Endothelial cell of umbilical vein (primary cell): ENCODE data around the gene OXTR. TPM values are rescaled to one million over a fixed set of nuclear protein-coding genes. Genes with fewer than 3 reads are reported as not detected.

Experiments used
- BruUV-seq: library from RNA; stranded (reverse); fragments of 400-500 nt; replicated peaks from 2 replicates; lab custom pipeline; 2021; lab: Mats Ljungman, UMichigan
- CTCF ChIA-PET: fragments of 300-600, 350-600 bp; sonication (Branson Sonifier 250); formaldehyde crosslinking; loops from one replicate; lab custom pipeline; 2021; ENCODE audit warnings: antibody characterized with exemption, inconsistent platforms; lab: Charles Lee
- POLR2A ChIA-PET: fragments of 300-600, 350-600 bp; sonication (Branson Sonifier 250); formaldehyde crosslinking; loops from one replicate; lab custom pipeline; 2021; ENCODE audit warnings: antibody characterized with exemption, inconsistent platforms; lab: Charles Lee
- DNase-seq: peaks from one replicate; pipeline ENCODE4 v3.0.0-alpha.2; 2011; ENCODE audit warnings: low read depth, low spot score
- FAIRE-seq: peaks from 2 replicates; lab custom pipeline; 2011; peaks lifted over from hg19 to GRCh38; lab: Jason Lieb, UNC
- H2AFZ ChIP-seq: 2 replicates; pipeline ENCODE4 v1.6.0; 2012; ENCODE audit warnings: low read depth, low read length, control low read depth, inconsistent platforms
- H3K27ac ChIP-seq: 2 replicates; pipeline ENCODE4 v1.5.1; 2011; ENCODE audit warnings: low read depth, mild to moderate bottlenecking, control low read depth, low read length, moderate library complexity; ENCODE audit not compliant: insufficient read depth
- H3K27me3 ChIP-seq, 2 experiments: 2 replicates each; pipeline versions ENCODE4 v1.6.0 to v1.6.1; 2011; ENCODE audit warnings: low read length in 2 of 2, mixed read lengths in 1 of 2; ENCODE audit not compliant: control insufficient read depth in 2 of 2, insufficient read depth in 2 of 2
- H3K36me3 ChIP-seq, 2 experiments: 2 replicates in 1 of 2; 3 replicates in 1 of 2; pipeline ENCODE4 v1.5.1; 2011; ENCODE audit warnings: low read length in 2 of 2, mild to moderate bottlenecking in 1 of 2, moderate library complexity in 1 of 2; ENCODE audit not compliant: control insufficient read depth in 2 of 2, insufficient read depth in 2 of 2; ENCODE audit errors: extremely low read depth in 1 of 2
- H3K4me1 ChIP-seq: 3 replicates; pipeline ENCODE4 v1.5.1; 2011; ENCODE audit warnings: mild to moderate bottlenecking, low read length; ENCODE audit not compliant: control insufficient read depth, insufficient read depth; ENCODE audit errors: extremely low read depth
- H3K4me2 ChIP-seq: 2 replicates; pipeline ENCODE4 v1.6.1; 2011; ENCODE audit warnings: low read length, control low read depth, mixed read lengths; ENCODE audit not compliant: insufficient read depth
- H3K4me3 ChIP-seq, 3 experiments: fragments of 200-600 bp in 1 of 3; sonication (generic), shearing (Covaris generic) in 1 of 3; replicated peaks in 1 of 3; 2 replicates each; pipeline ENCODE4 v1.5.1; 2011 to 2016; ENCODE audit warnings: control low read depth in 3 of 3, low read length in 3 of 3, mild to moderate bottlenecking in 2 of 3, inconsistent platforms in 1 of 3, low read depth in 1 of 3, moderate library complexity in 1 of 3; ENCODE audit not compliant: insufficient read depth in 1 of 3
- H3K79me2 ChIP-seq: 2 replicates; pipeline ENCODE4 v1.6.0; 2012; ENCODE audit warnings: low read length, inconsistent platforms; ENCODE audit not compliant: control insufficient read depth, insufficient read depth
- H3K9ac ChIP-seq: replicated peaks from 2 replicates; pipeline ENCODE3; 2011; ENCODE audit warnings: low read length, control low read depth; ENCODE audit not compliant: insufficient read depth; ENCODE audit errors: extremely low read depth
- H3K9me1 ChIP-seq: replicated peaks from 3 replicates; pipeline ENCODE4 v1.6.0; 2011; ENCODE audit warnings: mild to moderate bottlenecking, low read length; ENCODE audit not compliant: control insufficient read depth, insufficient read depth; ENCODE audit errors: extremely low read depth
- H3K9me3 ChIP-seq: replicated peaks from 2 replicates; pipeline ENCODE4 v1.5.1; 2012; ENCODE audit warnings: low read length, inconsistent platforms; ENCODE audit not compliant: control insufficient read depth, insufficient read depth
- H4K20me1 ChIP-seq: replicated peaks from 2 replicates; pipeline ENCODE3; 2011; ENCODE audit warnings: mild to moderate bottlenecking, low read length; ENCODE audit not compliant: control insufficient read depth, insufficient read depth; ENCODE audit errors: extremely low read depth
- EZH2 ChIP-seq: IDR thresholded peaks from 2 replicates; pipeline ENCODE4 v1.6.1; 2012; ENCODE audit warnings: borderline replicate concordance, low read depth, mild to moderate bottlenecking, moderate library complexity, low read length, inconsistent platforms; ENCODE audit not compliant: severe bottlenecking
- FOS ChIP-seq: IDR thresholded peaks from 2 replicates; pipeline ENCODE4 v1.6.1; 2011; ENCODE audit warnings: mild to moderate bottlenecking, low read length, moderate library complexity, borderline replicate concordance; ENCODE audit not compliant: insufficient read depth
- GATA2 ChIP-seq: IDR thresholded peaks from 2 replicates; pipeline ENCODE4 v1.7.0; 2011; ENCODE audit warnings: low read depth, mild to moderate bottlenecking, moderate library complexity, mixed read lengths, low read length; ENCODE audit not compliant: insufficient read length, insufficient read depth
- JUN ChIP-seq: IDR thresholded peaks from 2 replicates; pipeline ENCODE4 v1.6.1; 2011; ENCODE audit warnings: borderline replicate concordance, low read depth; ENCODE audit not compliant: insufficient read length, insufficient read depth
- MYC ChIP-seq: IDR thresholded peaks from one replicate; pipeline ENCODE4 v1.6.1; 2011; ENCODE audit warnings: mild to moderate bottlenecking, low read depth, low read length
- POLR2A ChIP-seq: IDR thresholded peaks from 2 replicates; pipeline ENCODE4 v1.6.1; 2012; ENCODE audit warnings: low read depth, mild to moderate bottlenecking, control low read depth, low read length
- dilution Hi-C: fragments of 300-500 bp; cut with MboI; formaldehyde crosslinking; loops from one replicate; pipeline ENCODE4 v1.15.0; 2019; ENCODE audit warnings: low sequenced_read_pairs; ENCODE audit not compliant: extremely low pct_ligation_motif_present
- intact Hi-C: fragments of 100-400 bp; cut with micrococcal nuclease; formaldehyde crosslinking; loops from one replicate; pipeline ENCODE4 v1.10.0; 2022
- polyA plus RNA-seq, 4 experiments: library from polyadenylated mRNA; depleted of rRNA in 3 of 4; stranded (reverse) in 3 of 4; unstranded in 1 of 4; fragments of >200 nt; gene quantifications; 2 replicates each; pipeline versions ENCODE4 v1.2.1 to v1.2.3, GENCODE V29; 2011 to 2012; ENCODE audit warnings: missing spikeins in 1 of 4
- total RNA-seq: library from RNA; stranded (reverse); gene quantifications from 2 replicates; pipeline ENCODE4 v1.2.3, GENCODE V29; 2021
- TF ChIP-seq, protein P1 (sequence below): IDR thresholded peaks from 2 replicates; pipeline ENCODE4 v1.6.1; 2011; ENCODE audit not compliant: insufficient read depth, insufficient read length
- TF ChIP-seq, protein P2 (sequence below), 2 donors: IDR thresholded peaks; 1 replicate in 1 of 2; 2 replicates in 1 of 2; pipeline ENCODE4 v1.5.1; 2011; ENCODE audit warnings: low read length in 2 of 2, mild to moderate bottlenecking in 2 of 2, moderate library complexity in 2 of 2, control low read depth in 1 of 2, inconsistent platforms in 1 of 2, low read depth in 1 of 2; ENCODE audit not compliant: insufficient read depth in 1 of 2; ENCODE audit errors: extremely low read depth in 1 of 2

Gene OXTR
- total and polyA plus RNA-seq, 2 donors (not counting 3 experiments of a cell fraction or from before 2014, with no cell fraction given), result 0.12 to 0.40 TPM

DNA sequence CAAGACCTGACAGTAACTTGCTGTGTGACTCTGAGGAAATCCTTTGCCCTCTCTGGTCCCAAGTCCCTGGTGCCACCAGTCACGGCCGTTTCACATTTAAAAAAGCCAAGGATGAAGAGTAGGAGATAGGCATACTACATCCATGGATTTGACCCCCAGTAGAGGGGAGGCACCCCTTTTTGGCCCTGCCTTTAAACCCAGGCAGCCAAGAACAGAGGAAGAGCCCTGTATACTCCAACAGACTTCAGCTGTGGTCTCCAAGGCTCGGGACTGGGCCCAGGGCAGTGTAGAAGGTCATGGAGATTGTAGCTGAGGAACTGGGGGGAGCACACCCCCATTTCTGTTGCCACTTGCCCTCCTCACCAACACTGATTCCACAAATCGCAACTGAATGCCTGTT lies 32.1 kb downstream of the OXTR start:
- no peak overlapping the region for H3K9ac ChIP-seq
- no peak for FAIRE-seq
- TF ChIP-seq POLR2A (no peak), JUN (no peak), MYC (no peak), FOS (no peak), EZH2 (no peak), GATA2 (no peak)
- TF ChIP-seq, protein P1, sequence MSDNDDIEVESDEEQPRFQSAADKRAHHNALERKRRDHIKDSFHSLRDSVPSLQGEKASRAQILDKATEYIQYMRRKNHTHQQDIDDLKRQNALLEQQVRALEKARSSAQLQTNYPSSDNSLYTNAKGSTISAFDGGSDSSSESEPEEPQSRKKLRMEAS, result no peak
- TF ChIP-seq, protein P2, sequence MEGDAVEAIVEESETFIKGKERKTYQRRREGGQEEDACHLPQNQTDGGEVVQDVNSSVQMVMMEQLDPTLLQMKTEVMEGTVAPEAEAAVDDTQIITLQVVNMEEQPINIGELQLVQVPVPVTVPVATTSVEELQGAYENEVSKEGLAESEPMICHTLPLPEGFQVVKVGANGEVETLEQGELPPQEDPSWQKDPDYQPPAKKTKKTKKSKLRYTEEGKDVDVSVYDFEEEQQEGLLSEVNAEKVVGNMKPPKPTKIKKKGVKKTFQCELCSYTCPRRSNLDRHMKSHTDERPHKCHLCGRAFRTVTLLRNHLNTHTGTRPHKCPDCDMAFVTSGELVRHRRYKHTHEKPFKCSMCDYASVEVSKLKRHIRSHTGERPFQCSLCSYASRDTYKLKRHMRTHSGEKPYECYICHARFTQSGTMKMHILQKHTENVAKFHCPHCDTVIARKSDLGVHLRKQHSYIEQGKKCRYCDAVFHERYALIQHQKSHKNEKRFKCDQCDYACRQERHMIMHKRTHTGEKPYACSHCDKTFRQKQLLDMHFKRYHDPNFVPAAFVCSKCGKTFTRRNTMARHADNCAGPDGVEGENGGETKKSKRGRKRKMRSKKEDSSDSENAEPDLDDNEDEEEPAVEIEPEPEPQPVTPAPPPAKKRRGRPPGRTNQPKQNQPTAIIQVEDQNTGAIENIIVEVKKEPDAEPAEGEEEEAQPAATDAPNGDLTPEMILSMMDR (IDR thresholded peaks at IDR 0.05; ENCODE audit: extremely low read depth in 1 of 2, insufficient read depth in 1 of 2, low read depth in 1 of 2, low read length in 2 of 2), result no peak
- ChIA-PET CTCF (no interaction called here), POLR2A (no interaction called here)
- H4K20me1 ChIP-seq, result no peaks in the 10 kb centered on the region
- H3K36me3 ChIP-seq, result no peaks in the 10 kb centered on the region
- no peak overlapping the region for H3K4me2 ChIP-seq
- no peaks in the 10 kb centered on the region for H3K9me3 ChIP-seq
- intact Hi-C loops, result no loop called here
- no peak for DNase-seq
- dilution Hi-C loops, result no loop called here
- no peaks in the 10 kb centered on the region for H3K27me3 ChIP-seq
- no peak overlapping the region for H3K4me3 ChIP-seq
- H3K9me1 ChIP-seq, result no peaks in the 10 kb centered on the region
- no peaks in the 10 kb centered on the region for H3K79me2 ChIP-seq
- no TSS peak for BruUV-seq
- H2AFZ ChIP-seq, result no peak overlapping the region
- H3K4me1 ChIP-seq, result peaks cover 12% of the 10 kb centered on the region
- H3K27ac ChIP-seq, result no peak overlapping the region
